ENCODE data around the gene SLC7A8. TPM values are rescaled to one million over a fixed set of nuclear protein-coding genes. Genes with fewer than 3 reads are reported as not detected.
A peak's percentile ranks its signal among the peaks of the same experiment; 100 is the strongest.

Gene SLC7A8
- total and polyA plus RNA-seq, 2 experiments from 2014 or later, result 117 to 124 TPM

DNA sequence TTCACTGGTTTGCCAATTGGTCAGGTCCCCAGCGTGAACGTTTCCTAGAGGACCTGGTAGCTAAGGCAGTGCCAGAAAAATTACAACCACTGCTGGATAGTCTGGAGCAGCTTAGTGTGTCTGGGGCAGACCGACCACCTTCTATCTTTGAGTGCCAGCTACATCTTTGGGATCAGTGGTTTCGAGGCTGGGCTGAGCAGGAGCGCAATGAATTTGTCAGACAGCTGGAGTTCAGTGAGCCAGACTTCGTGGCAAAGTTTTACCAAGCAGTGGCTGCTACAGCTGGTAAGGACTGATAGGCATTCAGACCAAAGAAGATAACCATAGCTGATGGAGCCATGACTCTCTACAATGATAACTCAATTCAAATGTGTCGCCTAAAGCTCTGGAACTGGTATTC lies 85.7 kb downstream of the SLC7A8 start:
- H3K36me3 Mint-ChIP-seq (ENCODE audit: low read depth), result peaks cover 30% of the 10 kb centered on the region
- no peak overlapping the region for H3K4me3 ChIP-seq
- peaks cover 50% of the 10 kb centered on the region for H3K79me2 ChIP-seq (replicated peaks; ENCODE audit: insufficient read depth)
- no peaks in the 10 kb centered on the region for H3F3A ChIP-seq (replicated peaks; ENCODE audit: low read depth)
- no peak overlapping the region for H3K27ac ChIP-seq (ENCODE audit: low read depth)
- H3K4me2 ChIP-seq, result no peak overlapping the region
- no peaks in the 10 kb centered on the region for H3K9me2 ChIP-seq (ENCODE audit: insufficient read depth)
- peaks cover 17% of the 10 kb centered on the region; the same call in 1 of the 2 replicates for H3K36me3 ChIP-seq (ENCODE audit: insufficient read depth)
- DNase-seq (ENCODE audit: low spot score) (no peak), ATAC-seq (no peak)
- TF ChIP-seq NANOG (IDR thresholded peaks at IDR 0.05; ENCODE audit: borderline replicate concordance) (no peak), CREB1 (CRISPR knock-in tag; IDR thresholded peaks at IDR 0.05; ENCODE audit: low read depth) (no peak), POLR2AphosphoS5 (IDR thresholded peaks at IDR 0.05; ENCODE audit: low read depth) (no peak), ZNF331 (CRISPR knock-in tag; IDR thresholded peaks at IDR 0.05; ENCODE audit: low read depth) (no peak)
- TF ChIP-seq, protein P1, sequence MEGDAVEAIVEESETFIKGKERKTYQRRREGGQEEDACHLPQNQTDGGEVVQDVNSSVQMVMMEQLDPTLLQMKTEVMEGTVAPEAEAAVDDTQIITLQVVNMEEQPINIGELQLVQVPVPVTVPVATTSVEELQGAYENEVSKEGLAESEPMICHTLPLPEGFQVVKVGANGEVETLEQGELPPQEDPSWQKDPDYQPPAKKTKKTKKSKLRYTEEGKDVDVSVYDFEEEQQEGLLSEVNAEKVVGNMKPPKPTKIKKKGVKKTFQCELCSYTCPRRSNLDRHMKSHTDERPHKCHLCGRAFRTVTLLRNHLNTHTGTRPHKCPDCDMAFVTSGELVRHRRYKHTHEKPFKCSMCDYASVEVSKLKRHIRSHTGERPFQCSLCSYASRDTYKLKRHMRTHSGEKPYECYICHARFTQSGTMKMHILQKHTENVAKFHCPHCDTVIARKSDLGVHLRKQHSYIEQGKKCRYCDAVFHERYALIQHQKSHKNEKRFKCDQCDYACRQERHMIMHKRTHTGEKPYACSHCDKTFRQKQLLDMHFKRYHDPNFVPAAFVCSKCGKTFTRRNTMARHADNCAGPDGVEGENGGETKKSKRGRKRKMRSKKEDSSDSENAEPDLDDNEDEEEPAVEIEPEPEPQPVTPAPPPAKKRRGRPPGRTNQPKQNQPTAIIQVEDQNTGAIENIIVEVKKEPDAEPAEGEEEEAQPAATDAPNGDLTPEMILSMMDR (conservative IDR thresholded peaks at IDR 0.05; ENCODE audit: low read depth in 2 of 2), result no peak
- TF ChIP-seq, protein P2, sequence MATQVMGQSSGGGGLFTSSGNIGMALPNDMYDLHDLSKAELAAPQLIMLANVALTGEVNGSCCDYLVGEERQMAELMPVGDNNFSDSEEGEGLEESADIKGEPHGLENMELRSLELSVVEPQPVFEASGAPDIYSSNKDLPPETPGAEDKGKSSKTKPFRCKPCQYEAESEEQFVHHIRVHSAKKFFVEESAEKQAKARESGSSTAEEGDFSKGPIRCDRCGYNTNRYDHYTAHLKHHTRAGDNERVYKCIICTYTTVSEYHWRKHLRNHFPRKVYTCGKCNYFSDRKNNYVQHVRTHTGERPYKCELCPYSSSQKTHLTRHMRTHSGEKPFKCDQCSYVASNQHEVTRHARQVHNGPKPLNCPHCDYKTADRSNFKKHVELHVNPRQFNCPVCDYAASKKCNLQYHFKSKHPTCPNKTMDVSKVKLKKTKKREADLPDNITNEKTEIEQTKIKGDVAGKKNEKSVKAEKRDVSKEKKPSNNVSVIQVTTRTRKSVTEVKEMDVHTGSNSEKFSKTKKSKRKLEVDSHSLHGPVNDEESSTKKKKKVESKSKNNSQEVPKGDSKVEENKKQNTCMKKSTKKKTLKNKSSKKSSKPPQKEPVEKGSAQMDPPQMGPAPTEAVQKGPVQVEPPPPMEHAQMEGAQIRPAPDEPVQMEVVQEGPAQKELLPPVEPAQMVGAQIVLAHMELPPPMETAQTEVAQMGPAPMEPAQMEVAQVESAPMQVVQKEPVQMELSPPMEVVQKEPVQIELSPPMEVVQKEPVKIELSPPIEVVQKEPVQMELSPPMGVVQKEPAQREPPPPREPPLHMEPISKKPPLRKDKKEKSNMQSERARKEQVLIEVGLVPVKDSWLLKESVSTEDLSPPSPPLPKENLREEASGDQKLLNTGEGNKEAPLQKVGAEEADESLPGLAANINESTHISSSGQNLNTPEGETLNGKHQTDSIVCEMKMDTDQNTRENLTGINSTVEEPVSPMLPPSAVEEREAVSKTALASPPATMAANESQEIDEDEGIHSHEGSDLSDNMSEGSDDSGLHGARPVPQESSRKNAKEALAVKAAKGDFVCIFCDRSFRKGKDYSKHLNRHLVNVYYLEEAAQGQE (IDR thresholded peaks at IDR 0.05; ENCODE audit: unreplicated experiment), result no peak
- TF ChIP-seq, protein P3, sequence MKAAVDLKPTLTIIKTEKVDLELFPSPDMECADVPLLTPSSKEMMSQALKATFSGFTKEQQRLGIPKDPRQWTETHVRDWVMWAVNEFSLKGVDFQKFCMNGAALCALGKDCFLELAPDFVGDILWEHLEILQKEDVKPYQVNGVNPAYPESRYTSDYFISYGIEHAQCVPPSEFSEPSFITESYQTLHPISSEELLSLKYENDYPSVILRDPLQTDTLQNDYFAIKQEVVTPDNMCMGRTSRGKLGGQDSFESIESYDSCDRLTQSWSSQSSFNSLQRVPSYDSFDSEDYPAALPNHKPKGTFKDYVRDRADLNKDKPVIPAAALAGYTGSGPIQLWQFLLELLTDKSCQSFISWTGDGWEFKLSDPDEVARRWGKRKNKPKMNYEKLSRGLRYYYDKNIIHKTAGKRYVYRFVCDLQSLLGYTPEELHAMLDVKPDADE (IDR thresholded peaks at IDR 0.05), result no peak
- 0 out of 3 replicates have a peak overlapping the region, but pooled peaks have one; percentile 7 for H3K4me3 Mint-ChIP-seq
- H2AFZ ChIP-seq, result no peak overlapping the region
- no peaks in the 10 kb centered on the region for H3K9me3 Mint-ChIP-seq
- H4K20me1 ChIP-seq (replicated peaks; ENCODE audit: insufficient read depth), result peaks cover 36% of the 10 kb centered on the region
- H3K27me3 Mint-ChIP-seq (ENCODE audit: insufficient read depth, low read depth, poor library complexity), result peaks cover 2% of the 10 kb centered on the region
- peaks cover 14% of the 10 kb centered on the region for H3K4me1 ChIP-seq (ENCODE audit: insufficient read depth)
- H3K27ac Mint-ChIP-seq, result no peak overlapping the region
- peaks cover 17% of the 10 kb centered on the region for H3K4me1 Mint-ChIP-seq
- H3K27me3 ChIP-seq (ENCODE audit: insufficient read depth), result no peaks in the 10 kb centered on the region
